ENCODE data around the gene BCL6. TPM values are rescaled to one million over a fixed set of nuclear protein-coding genes. Genes with fewer than 3 reads are reported as not detected.

The BCL6 gene
- total and polyA plus RNA-seq, 2 donors (not counting 1 experiment from before 2014, with no cell fraction given): 21.2 to 48.2 TPM

GRCh38 chr3:187746059-187746441 is 782 bp upstream of the BCL6 start:
- H3K4me3 ChIP-seq (ENCODE audit: control extremely low read depth in 1 of 5, extremely low read depth in 1 of 5, insufficient read depth in 1 of 5, low read depth in 2 of 5, low read length in 4 of 5): peak overlapping the region; percentile 67 to 96 (median 84)
- CTCF ChIA-PET: interaction anchor here (1.0 to 9.2 kb wide), 20 partner anchors 8 to 1295 kb away, joined by 3 to 182 read pairs (median 4); partner anchors contain the start of gene LPP
- peaks cover 74% of the 10 kb centered on the region for H3K4me1 Mint-ChIP-seq

More at GRCh38 chr3:187746059-187746441, 782 bp upstream of the BCL6 start:
- Histone ChIP-seq H3K4me2 (replicated peaks; ENCODE audit: low read depth, low read length, poor library complexity, severe bottlenecking) (peak overlapping the region; percentile 98), H2AFZ (ENCODE audit: insufficient read depth, low read depth, low read length, poor library complexity, severe bottlenecking) (peak overlapping the region; percentile 98), H3K79me2 (ENCODE audit: control insufficient read depth, insufficient read depth, low read length) (peaks cover 22% of the 10 kb centered on the region), H4K20me1 (ENCODE audit: control insufficient read depth, insufficient read depth, low read length, poor library complexity, severe bottlenecking) (peaks cover 12% of the 10 kb centered on the region), H3K27ac (ENCODE audit: low read length in 2 of 2) (peak overlapping the region; percentile 88 to 96), H3K36me3 (replicated peaks in 1 of 2; ENCODE audit: control extremely low read depth in 1 of 2, control insufficient read depth in 1 of 2, extremely low read depth in 1 of 2, insufficient read depth in 2 of 2, low read length in 1 of 2) (no peaks in the 10 kb centered on the region), H3K9me3 (ENCODE audit: control extremely low read depth in 1 of 3, control insufficient read depth in 2 of 3, insufficient read depth in 1 of 3, low read length in 2 of 3) (no peaks in the 10 kb centered on the region), H3K27me3 (replicated peaks in 1 of 4; ENCODE audit: control extremely low read depth in 1 of 4, control insufficient read depth in 3 of 4, insufficient read depth in 4 of 4, low read length in 3 of 4) (no peaks in the 10 kb centered on the region), H3K9ac (ENCODE audit: low read length) (peak overlapping the region; percentile 93), H3K4me1 (ENCODE audit: control insufficient read depth in 2 of 2, insufficient read depth in 2 of 2, low read length in 2 of 2) (peaks cover 42 to 55% of the 10 kb centered on the region in 2 donors)
- no peak for TF ChIP-seq EZH2 (IDR thresholded peaks at IDR 0.05; ENCODE audit: borderline replicate concordance, insufficient read depth, low read depth, low read length, poor library complexity, severe bottlenecking)
- TF ChIP-seq CTCF (IDR thresholded peaks at IDR 0.05): no peak
- H3K27ac Mint-ChIP-seq: peak overlapping the region; percentile 96
- ATAC-seq (ENCODE audit: low read depth) (no peak), DNase-seq (no peak)
- no peaks in the 10 kb centered on the region for H3K27me3 Mint-ChIP-seq
- POLR2A ChIA-PET: interaction anchor here (0.7 to 1.6 kb wide), 7 partner anchors 31 to 940 kb away, joined by 3 to 13 read pairs (median 4); no protein-coding TSS in a partner anchor
- H3K4me3 Mint-ChIP-seq: peak overlapping the region; percentile 97
- no CpG with 5 or more reads among the region's 6 CpGs for WGBS (ENCODE audit: insufficient coverage)
- intact Hi-C loops (cut with micrococcal nuclease): loop anchor here (5.0 to 10.0 kb wide), 2 partner anchors 361 to 439 kb away; no protein-coding TSS in a partner anchor
- no peaks in the 10 kb centered on the region for H3K9me3 Mint-ChIP-seq (ENCODE audit: insufficient read depth)
